ENCODE data around the gene DDX56.

DNA sequence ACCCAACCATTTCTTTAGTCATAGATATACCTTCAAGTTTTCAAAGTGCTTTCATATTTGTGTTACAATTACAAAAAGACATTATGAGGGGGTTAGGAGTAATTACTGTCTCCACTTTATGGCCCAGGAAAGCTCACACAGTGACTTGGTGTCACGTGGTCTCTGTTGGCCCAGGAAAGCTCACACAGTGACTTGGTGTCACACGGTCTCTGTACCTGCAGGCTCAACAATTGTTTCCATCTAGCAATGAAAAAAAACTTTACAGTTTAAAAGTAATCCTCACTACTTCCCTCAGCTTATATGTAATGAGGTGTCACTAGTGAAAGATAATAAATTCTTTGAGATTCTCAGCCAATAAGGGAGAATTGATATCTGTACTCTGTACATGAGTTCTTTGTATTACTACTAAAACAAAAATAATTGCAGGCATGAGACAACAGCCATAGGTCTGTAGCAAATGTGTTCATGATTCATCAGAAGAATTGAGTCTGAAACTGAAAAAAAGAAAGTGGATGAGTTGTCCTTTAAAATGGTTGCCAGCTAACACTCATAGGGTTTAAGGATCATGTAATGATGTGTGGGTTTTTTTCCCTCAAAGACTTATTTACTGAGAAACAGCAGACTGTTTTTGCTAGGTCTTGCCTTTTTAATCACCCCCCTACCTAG is 43.6 kb upstream of the DDX56 start:
- TF ChIP-seq, protein P1, sequence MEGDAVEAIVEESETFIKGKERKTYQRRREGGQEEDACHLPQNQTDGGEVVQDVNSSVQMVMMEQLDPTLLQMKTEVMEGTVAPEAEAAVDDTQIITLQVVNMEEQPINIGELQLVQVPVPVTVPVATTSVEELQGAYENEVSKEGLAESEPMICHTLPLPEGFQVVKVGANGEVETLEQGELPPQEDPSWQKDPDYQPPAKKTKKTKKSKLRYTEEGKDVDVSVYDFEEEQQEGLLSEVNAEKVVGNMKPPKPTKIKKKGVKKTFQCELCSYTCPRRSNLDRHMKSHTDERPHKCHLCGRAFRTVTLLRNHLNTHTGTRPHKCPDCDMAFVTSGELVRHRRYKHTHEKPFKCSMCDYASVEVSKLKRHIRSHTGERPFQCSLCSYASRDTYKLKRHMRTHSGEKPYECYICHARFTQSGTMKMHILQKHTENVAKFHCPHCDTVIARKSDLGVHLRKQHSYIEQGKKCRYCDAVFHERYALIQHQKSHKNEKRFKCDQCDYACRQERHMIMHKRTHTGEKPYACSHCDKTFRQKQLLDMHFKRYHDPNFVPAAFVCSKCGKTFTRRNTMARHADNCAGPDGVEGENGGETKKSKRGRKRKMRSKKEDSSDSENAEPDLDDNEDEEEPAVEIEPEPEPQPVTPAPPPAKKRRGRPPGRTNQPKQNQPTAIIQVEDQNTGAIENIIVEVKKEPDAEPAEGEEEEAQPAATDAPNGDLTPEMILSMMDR (optimal IDR thresholded peaks at IDR 0.05 in 1 of 3, IDR thresholded peaks at IDR 0.05 in 1 of 3, conservative IDR thresholded peaks at IDR 0.05 in 1 of 3; ENCODE audit: extremely low read depth in 1 of 3, insufficient read depth in 2 of 3, low read length in 3 of 3): no peak
- TF ChIP-seq EZH2 (IDR thresholded peaks at IDR 0.05; ENCODE audit: low read length): no peak
